Ovary (tissue), 3 donors: Measurements from ENCODE around the gene RIPK1.

Source experiments
- CTCF ChIP-seq, 3 donors: fragments of 450-650 bp in 2 of 3; fragments of 200-600 bp in 1 of 3; IDR thresholded peaks; one replicate each; pipeline versions ENCODE4 v1.5.1 to v1.8.0; 2016 to 2022; ENCODE audit warnings: antibody characterized with exemption in 3 of 3, mild to moderate bottlenecking in 1 of 3
- EP300 ChIP-seq: sonication (generic); formaldehyde crosslinking; IDR thresholded peaks from one replicate; pipeline ENCODE4 v1.6.1; 2017; ENCODE audit warnings: antibody characterized with exemption
- POLR2A ChIP-seq: fragments of 450-650 bp; IDR thresholded peaks from one replicate; pipeline ENCODE4 v1.6.1; 2017; ENCODE audit warnings: antibody characterized with exemption, mild to moderate bottlenecking, moderate library complexity
- donor health status: DM: no; HTN: no; CAD: no.

GRCh38 chr6:3122823-3123182 lies 54.5 kb downstream of the RIPK1 start:
- no peak for TF ChIP-seq EP300
- no peak for TF ChIP-seq CTCF (IDR thresholded peaks at IDR 0.05)
- TF ChIP-seq POLR2A, result no peak
